KMS-11 (cell line): ENCODE measurements around the gene UBR4.

Experiments used
- H2AFZ ChIP-seq: fragments of 200-600 bp; sonication (generic); 2 replicates; pipeline ENCODE4 v1.6.1; 2016; ENCODE audit warnings: antibody characterized with exemption, mixed run types, low read depth
- H3K27ac ChIP-seq: fragments of 200-600 bp; sonication (generic); 2 replicates; pipeline ENCODE4 v1.6.1; 2016; ENCODE audit warnings: mild to moderate bottlenecking, mixed run types
- H3K27me3 ChIP-seq: fragments of 200-600 bp; sonication (generic); 2 replicates; pipeline ENCODE4 v1.6.1; 2017; ENCODE audit warnings: mild to moderate bottlenecking, low read depth, mixed run types, moderate library complexity; ENCODE audit not compliant: insufficient read depth
- H3K36me3 ChIP-seq: fragments of 200-600 bp; sonication (generic); 2 replicates; pipeline ENCODE4 v1.6.1; 2017; ENCODE audit warnings: mild to moderate bottlenecking, mixed run types; ENCODE audit not compliant: insufficient read depth
- H3K4me1 ChIP-seq: fragments of 200-600 bp; sonication (generic); 2 replicates; pipeline ENCODE4 v1.6.1; 2016; ENCODE audit warnings: mild to moderate bottlenecking, low read depth, mixed run types; ENCODE audit not compliant: poor library complexity, severe bottlenecking
- H3K4me2 ChIP-seq: fragments of 200-600 bp; sonication (generic); 2 replicates; pipeline ENCODE4 v1.7.0; 2016; ENCODE audit warnings: mild to moderate bottlenecking, mixed run types
- H3K4me3 ChIP-seq: fragments of 200-600 bp; sonication (generic); IDR thresholded peaks from 2 replicates; pipeline ENCODE4 v1.6.1; 2017; ENCODE audit warnings: low read depth, low read length, mixed read lengths; ENCODE audit not compliant: insufficient read depth
- H3K79me2 ChIP-seq: fragments of 200-600 bp; sonication (generic); 2 replicates; pipeline ENCODE4 v1.6.1; 2016; ENCODE audit warnings: low read depth, mixed run types; ENCODE audit not compliant: insufficient read depth
- H3K9ac ChIP-seq: fragments of 200-600 bp; sonication (generic); 2 replicates; pipeline ENCODE4 v1.6.1; 2016; ENCODE audit warnings: mild to moderate bottlenecking, mixed run types
- H4K20me1 ChIP-seq: fragments of 200-600 bp; sonication (generic); 2 replicates; pipeline ENCODE4 v1.6.1; 2016; ENCODE audit warnings: mild to moderate bottlenecking, mixed run types; ENCODE audit not compliant: insufficient read depth
- TF ChIP-seq, protein P1 (sequence below): fragments of 200-600 bp; sonication (generic); conservative IDR thresholded peaks from 2 replicates; pipeline ENCODE4 v1.6.1; 2017; ENCODE audit warnings: low read depth, mild to moderate bottlenecking, antibody characterized with exemption, low read length, moderate library complexity, mixed read lengths

Gene UBR4

DNA sequence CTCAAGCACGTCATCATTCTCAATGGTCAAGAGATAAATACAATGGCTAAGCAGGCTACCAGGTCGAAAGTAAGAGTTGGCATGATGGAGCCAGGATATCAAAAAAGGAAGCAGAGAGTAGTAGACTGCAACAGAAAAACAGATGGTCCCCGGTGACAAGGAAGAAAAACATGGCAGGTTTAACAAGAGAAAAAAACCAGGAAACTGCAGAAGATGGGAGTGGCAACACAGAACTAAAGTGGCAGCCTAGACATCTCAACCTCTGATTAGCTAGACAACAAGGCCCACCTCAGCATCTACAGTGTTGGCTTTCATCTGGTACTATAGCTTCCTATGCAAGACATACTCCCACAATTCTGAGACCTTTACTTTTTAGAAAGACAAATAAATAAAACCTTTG lies 3.1 kb downstream of the UBR4 start:
- Histone ChIP-seq H3K4me1 (peaks cover 51% of the 10 kb centered on the region), H3K9ac (no peak overlapping the region)

DNA sequence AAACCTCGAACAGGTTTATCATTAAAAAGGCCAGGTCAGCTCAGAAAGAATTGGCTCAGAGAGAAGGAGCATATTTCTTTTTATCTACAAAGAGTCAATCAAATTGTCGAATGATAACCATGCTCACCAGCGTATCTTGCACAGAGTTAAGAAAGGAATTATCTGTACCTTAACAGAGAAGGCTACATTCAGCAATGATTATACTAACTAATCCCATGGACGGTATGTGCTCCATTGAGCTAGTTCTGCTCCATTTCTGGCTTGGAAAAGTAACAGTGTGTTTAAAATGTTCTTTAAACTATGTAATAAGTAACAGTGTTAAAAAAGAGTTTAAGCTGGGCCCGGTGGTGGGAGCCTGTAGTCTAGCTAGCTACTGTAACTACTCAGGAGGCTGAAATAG lies 4.2 kb downstream of the UBR4 start:
- Histone ChIP-seq H3K27ac (peak overlapping the region; percentile 41; the same call in 1 of the 2 replicates), H3K27me3 (no peaks in the 10 kb centered on the region), H3K4me2 (peak overlapping the region; percentile 60), H3K9ac (no peak overlapping the region), H4K20me1 (peaks cover 15% of the 10 kb centered on the region), H3K4me1 (peaks cover 45% of the 10 kb centered on the region), H2AFZ (no peak overlapping the region), H3K4me3 (no peak overlapping the region), H3K79me2 (peaks cover 90% of the 10 kb centered on the region), H3K36me3 (no peaks in the 10 kb centered on the region)
- TF ChIP-seq, protein P1, sequence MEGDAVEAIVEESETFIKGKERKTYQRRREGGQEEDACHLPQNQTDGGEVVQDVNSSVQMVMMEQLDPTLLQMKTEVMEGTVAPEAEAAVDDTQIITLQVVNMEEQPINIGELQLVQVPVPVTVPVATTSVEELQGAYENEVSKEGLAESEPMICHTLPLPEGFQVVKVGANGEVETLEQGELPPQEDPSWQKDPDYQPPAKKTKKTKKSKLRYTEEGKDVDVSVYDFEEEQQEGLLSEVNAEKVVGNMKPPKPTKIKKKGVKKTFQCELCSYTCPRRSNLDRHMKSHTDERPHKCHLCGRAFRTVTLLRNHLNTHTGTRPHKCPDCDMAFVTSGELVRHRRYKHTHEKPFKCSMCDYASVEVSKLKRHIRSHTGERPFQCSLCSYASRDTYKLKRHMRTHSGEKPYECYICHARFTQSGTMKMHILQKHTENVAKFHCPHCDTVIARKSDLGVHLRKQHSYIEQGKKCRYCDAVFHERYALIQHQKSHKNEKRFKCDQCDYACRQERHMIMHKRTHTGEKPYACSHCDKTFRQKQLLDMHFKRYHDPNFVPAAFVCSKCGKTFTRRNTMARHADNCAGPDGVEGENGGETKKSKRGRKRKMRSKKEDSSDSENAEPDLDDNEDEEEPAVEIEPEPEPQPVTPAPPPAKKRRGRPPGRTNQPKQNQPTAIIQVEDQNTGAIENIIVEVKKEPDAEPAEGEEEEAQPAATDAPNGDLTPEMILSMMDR: no peak

More for the DNA sequence above, 3.1 kb downstream of the UBR4 start:
- H3K27ac ChIP-seq: no peak overlapping the region
- no peak overlapping the region for H2AFZ ChIP-seq
- peaks cover 15% of the 10 kb centered on the region for H4K20me1 ChIP-seq
- H3K27me3 ChIP-seq: no peaks in the 10 kb centered on the region
- H3K4me2 ChIP-seq: peak overlapping the region; percentile 8; the same call in 1 of the 2 replicates
- TF ChIP-seq, protein P1: no peak
- H3K36me3 ChIP-seq: no peaks in the 10 kb centered on the region
- H3K79me2 ChIP-seq: peaks cover 94% of the 10 kb centered on the region
- H3K4me3 ChIP-seq: no peak overlapping the region

DNA sequence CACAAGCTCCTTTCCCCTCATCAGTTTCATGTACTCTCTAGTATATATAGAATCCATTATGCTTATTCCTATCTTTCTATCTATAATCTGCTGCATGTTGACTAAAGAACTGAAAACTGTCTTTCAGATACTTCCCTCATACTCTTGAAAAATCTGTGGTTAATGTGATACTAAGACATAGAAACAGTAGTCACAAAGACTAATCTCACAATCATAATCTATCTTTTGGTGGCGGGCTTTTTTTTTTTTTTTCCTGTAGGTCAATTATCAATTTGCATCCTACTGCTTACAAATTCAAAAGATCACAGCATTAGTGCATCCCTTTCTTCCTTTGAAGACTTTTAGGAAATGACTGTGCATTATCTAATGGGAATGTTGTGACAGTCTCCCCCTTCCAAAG lies 4.7 kb downstream of the UBR4 start:
- Histone ChIP-seq H3K79me2 (peaks cover 86% of the 10 kb centered on the region), H3K27ac (peak overlapping the region; percentile 41; the same call in 1 of the 2 replicates), H4K20me1 (peaks cover 15% of the 10 kb centered on the region), H3K4me1 (peaks cover 45% of the 10 kb centered on the region), H3K4me3 (no peak overlapping the region), H3K4me2 (peak overlapping the region; percentile 60), H3K27me3 (no peaks in the 10 kb centered on the region), H2AFZ (no peak overlapping the region), H3K9ac (no peak overlapping the region), H3K36me3 (no peaks in the 10 kb centered on the region)
- TF ChIP-seq, protein P1: no peak

DNA sequence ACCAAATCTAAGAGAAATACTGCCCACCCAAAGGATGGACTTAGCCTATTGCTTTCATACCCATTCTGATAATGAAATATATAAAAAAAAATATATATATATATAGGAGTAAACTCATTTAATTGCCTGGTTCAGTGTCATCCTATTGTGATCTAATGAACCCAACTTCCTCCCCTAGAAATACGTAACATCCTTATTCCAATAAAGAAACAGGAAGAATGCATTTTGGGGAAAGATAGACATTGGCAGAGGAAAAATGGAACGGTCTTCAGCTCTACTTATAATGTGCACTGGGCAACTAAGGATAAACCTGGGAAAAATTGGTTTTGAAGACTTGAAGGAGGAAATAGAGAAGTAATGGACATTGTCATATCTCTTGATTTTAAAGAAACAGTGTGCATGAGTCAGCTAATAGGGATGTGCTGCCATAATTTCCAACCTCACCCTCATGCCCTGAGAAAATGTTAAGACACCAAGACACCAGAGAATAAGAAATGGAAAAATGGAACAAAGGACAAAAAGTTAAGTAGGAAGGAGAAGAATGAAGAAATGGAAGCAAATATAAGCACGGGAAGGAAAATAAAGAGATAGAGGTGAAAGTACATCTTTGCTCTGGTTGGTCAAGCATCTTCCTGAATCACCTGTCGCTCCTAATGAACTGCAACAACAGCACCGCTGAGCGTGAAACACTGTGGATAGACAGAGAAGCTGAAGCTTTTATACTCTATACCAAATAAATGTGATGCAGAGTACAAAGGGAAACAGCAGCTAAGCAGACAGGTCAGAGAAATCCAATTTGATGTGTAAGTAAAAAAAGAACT lies 5.4 kb downstream of the UBR4 start:
- H4K20me1 ChIP-seq: peaks cover 15% of the 10 kb centered on the region
- peaks cover 45% of the 10 kb centered on the region for H3K4me1 ChIP-seq
- H3K4me2 ChIP-seq: peak overlapping the region; percentile 60; the same call in 1 of the 2 replicates

More for the DNA sequence above, 5.4 kb downstream of the UBR4 start:
- H3K27ac ChIP-seq: peak overlapping the region; percentile 41; the same call in 1 of the 2 replicates
- no peak overlapping the region for H3K4me3 ChIP-seq
- H3K79me2 ChIP-seq: peaks cover 83% of the 10 kb centered on the region
- H2AFZ ChIP-seq: no peak overlapping the region
- TF ChIP-seq, protein P1: no peak
- no peaks in the 10 kb centered on the region for H3K36me3 ChIP-seq
- no peak overlapping the region for H3K9ac ChIP-seq
- no peaks in the 10 kb centered on the region for H3K27me3 ChIP-seq
